Astrocyte of the hippocampus (primary cell): ENCODE data around the gene HIPK1.

Experiments used
- DNase-seq: peaks from one replicate; pipeline ENCODE4 v3.0.0; 2011; ENCODE audit warnings: low read depth, low spot score

Gene HIPK1

GRCh38 chr1:113928941-113929749 lies at the start of gene HIPK1:
Gene HIPK1, plus strand, starts transcription at chr1:113929324.
- peak; percentile 97 for DNase-seq

GRCh38 chr1:113879739-113880038 lies 49.4 kb upstream of the HIPK1 start:
- no peak for DNase-seq

GRCh38 chr1:113881661-113882060 lies 47.5 kb upstream of the HIPK1 start:
- no peak for DNase-seq

DNA sequence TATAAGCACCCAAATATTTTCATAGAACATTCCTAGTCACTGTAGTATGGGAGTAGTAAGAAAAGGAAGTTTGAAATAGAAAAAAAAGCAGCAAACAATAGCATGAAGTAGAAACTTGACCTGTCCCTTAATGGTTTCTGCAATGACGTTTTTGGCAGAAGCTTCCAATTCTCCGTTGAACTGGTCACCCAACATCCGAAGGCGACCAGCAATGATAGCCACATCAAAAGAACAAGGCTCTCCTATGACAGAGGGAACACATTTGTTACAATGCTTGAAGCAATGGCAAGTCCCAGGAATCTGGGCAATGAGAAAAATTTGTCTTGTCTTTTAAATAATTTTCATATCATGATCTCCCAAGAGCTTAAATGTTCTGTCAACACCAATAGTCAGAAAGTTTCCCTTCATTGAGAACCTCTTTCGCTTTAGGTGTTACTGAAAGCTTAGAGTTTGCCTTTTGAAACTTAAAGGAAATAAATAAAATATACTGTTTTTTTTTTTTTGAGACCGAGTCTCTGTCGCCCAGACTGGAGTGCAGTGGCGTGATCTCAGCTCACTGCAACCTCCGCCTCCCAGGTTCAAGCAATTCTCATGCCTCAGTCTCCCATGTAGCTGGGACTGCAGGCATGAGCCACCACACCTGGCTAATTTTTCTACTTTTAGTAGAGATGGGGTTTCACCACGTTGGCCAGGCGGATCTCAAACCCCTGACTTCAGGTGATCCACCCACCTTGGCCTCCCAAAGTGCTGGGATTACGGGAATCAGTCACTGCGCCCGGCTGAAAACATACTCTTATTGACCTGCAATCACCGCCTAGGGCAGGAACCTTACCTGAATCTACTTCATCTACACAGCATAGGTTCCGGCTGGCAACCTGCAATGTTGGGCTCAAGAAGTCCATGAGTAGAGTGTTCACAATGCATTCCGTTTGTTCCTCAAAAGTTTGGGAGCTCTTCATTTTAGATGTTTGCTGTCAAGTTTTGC lies 42.4 kb upstream of the HIPK1 start:
- no peak for DNase-seq

DNA sequence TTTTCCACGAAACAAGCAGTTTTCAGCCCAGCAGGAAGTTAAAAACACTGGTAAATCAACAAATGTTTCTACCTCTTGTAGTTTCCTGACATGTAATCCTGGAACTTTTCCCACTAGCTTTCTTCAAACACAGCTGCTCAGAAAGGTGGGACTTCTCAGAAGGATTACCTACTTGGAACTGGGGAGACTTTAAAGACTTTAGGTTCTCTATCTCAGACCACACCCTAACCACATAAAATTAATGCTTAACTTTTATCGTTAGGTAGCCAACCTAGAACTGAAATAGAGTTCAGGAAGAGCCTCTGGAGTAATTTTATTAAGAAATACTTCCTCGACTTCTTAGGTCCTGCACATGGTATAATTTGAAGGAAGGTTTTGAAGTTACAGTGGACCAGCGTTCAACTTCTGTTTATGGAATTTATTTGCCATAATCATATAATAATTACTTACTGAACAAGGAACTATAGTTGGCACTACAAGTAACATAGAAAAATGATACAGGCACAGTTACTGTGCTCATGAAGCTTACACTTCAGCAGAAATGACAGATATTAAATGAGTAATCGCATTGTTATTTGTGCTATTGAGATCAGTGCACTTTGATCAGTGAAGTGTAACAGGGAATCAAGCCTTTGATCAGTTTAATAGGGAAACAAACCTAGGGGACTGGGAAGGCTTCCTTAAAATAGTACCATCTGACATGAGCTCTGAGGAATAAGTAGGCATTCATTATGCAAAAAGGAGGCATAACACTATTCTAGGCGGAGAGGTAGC lies 41.5 kb upstream of the HIPK1 start, which contains the start of gene BCL2L15:
Gene BCL2L15 (minus strand): TSS at position 180 of the 774 bp plus-strand sequence. CDS start 206 bp downstream, outside the sequence.
- no peak for DNase-seq

- no peak for DNase-seq
Measured at GRCh38 chr1:113890816-113891215, 38.3 kb upstream of the HIPK1 start.

- no peak for DNase-seq
Measured at GRCh38 chr1:113891631-113892220, 37.4 kb upstream of the HIPK1 start.

- no peak for DNase-seq
Measured at GRCh38 chr1:113893267-113893666, 35.9 kb upstream of the HIPK1 start.

DNA sequence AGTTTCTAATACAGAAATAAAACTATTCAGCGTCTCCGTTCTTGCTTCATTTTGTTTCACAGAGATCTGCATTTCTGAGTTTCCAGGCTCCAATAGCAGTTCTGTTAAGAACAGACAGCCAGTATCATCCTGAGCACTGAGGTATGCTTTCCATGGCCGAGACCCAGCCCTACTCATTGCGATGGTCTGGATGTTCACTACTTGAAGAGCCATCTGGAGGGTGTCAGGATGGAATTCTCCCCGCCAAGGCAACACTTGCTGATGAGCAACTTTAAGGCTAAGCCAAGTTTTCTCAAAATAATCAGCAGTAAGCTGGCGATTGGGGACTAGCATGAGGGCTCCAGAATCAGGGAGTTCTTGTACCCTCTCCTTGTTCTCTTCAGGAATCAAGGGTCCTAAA lies 34.0 kb upstream of the HIPK1 start:
- no peak for DNase-seq

DNA sequence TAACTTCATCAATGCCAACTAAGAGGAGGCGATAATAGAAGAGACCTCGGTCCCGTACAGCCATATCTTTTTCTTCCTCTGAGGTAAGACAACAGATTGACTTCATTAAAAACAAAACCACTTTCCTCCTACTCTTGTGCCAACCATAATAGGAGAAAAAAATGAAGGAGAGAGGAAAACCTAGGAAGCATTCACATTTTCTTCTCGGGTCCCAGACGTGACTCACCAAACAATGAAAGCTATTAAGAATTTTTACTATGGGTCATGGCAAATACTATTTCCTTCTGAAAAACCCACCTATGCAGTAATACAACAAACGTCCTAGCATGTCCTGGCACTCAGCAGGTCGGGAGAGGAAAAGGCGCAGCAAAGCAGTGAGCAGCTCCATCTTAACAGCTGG lies 33.2 kb upstream of the HIPK1 start:
- peak; percentile 55 for DNase-seq

- no peak for DNase-seq
Measured at GRCh38 chr1:113898241-113898814, 30.8 kb upstream of the HIPK1 start.

GRCh38 chr1:113899111-113899510 lies 30.0 kb upstream of the HIPK1 start:
- DNase-seq, result no peak

DNA sequence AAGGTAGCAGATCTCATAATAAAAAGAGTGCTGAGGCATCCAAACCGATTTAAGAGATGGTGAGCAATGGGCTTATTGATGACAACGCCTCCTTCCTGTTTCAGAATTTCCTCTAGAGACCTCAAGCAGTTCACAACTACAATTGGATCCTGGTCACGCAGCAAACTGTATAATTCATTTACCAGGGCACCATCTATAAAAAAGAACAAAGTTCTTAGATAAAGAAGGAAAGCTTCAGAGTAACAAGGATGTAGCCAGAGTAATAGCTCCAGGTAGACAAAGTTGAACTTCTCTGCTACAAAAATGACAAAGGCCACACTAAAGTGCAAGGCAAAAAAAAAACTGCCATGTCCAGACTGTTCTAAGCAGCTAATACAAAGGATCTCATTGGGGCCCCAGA lies 27.9 kb upstream of the HIPK1 start:
- no peak for DNase-seq

DNA sequence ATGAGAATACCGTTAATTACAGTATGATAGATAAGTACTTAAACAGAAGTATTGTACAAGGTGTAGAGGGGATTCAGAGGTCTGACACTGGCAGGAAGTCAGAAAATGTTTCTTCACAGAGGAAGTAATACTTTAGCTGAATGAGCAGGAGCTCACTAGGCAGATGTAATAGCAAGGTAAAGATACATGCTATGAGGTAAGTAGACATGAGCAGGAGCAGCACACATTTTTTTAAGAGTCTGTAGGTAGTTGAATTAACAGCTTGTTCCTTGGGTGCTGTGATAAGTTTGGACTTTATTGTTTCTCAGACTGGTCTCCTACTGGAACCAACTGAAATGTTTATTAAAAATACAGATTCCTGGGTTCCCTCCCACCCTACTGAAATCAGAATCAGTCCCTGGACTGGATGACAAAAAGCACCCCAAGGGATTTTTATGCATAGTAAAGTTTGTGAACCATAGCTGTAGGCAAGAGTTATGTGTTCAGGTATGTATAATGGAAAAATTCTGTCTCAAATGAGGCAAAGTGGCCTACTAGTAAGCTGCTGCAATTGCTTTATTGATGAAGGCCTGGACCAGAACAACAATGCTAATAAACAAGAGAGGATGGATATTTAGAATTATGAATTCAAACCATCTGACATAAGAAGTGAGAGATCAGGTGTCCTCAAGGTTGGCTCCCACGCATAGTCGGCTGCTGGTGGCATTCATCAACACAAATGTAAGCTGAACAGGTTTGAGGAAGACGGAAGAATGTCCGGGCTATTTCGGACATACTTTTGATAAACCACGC lies 25.4 kb upstream of the HIPK1 start:
- no peak for DNase-seq

GRCh38 chr1:113904293-113904673 lies 24.8 kb upstream of the HIPK1 start:
- no peak for DNase-seq

DNA sequence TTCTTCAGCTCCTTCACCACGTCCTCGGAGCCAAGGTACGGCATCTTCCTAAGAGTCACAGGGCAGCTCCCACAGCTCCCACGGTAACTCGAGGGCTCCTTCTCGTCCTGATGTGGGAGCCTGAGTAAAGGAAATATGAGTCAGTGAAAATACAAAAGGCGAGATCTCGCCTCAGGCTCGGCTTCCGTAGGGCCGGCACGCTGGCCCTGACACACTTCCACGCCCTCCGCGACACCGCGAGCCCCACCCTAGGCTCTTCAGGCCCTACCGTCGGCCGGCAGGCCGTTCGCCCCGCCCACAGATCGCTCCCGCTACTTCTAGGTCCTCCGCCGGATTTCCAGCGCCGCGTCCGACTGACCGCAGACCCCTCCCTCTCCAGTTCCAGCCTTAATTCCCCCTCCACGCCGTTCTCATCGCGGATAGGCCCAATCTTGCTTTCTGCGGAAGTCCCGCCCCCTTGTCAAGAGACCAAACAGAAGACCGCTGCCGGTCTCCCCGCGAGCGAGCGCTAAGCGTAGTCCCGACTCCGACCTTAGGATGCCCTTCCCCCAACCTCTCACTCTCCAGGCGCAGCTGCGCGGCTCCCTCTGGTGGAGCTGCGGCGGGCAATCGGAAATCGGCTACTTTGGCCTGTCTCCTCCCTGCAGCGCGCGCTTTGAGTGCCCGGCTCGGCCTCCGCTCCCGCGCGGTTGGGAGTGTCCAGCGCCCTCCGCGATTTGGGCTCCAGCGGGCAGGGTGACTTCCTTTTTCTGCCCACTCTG lies 24.3 kb upstream of the HIPK1 start, which contains the start of the genes AP4B1 and DCLRE1B:
Gene AP4B1 (minus strand): TSS at position 126 of the 761 bp plus-strand sequence. CDS start 82 bp downstream, at position 44.
Gene DCLRE1B (plus strand): TSS at position 653 of the 761 bp plus-strand sequence. CDS start 261 bp downstream, outside the sequence.
- DNase-seq, result peak; percentile 100

DNA sequence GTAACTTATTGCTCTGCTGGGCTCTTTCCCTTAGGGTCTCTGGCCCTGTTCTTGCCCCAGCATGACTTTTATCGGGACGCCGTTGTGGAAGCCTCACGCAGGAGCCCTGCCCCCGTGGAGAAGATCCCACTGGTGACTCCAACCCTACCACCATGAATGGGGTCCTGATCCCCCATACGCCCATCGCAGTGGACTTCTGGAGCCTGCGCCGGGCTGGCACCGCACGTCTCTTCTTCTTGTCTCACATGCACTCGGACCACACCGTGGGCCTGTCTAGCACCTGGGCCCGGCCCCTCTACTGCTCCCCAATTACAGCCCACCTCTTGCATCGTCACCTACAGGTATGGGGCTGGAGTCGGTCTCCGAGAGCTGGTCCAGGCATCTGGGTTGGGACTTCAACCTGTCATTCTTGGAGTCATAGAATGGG lies 23.7 kb upstream of the HIPK1 start:
- no peak for DNase-seq

GRCh38 chr1:113912594-113913311 lies 16.4 kb upstream of the HIPK1 start:
- DNase-seq, result peak; percentile 67

GRCh38 chr1:113913312-113913668 lies 15.8 kb upstream of the HIPK1 start:
- DNase-seq, result no peak
